ENCODE results near the gene BBS9. TPM values are rescaled to one million over a fixed set of nuclear protein-coding genes. Genes with fewer than 3 reads are reported as not detected.
A peak's percentile ranks its signal among the peaks of the same experiment; 100 is the strongest.

Gene BBS9
- total and polyA plus RNA-seq, 3 donors from 2014 or later: 39.3 to 55.7 (median 53.3) TPM

DNA sequence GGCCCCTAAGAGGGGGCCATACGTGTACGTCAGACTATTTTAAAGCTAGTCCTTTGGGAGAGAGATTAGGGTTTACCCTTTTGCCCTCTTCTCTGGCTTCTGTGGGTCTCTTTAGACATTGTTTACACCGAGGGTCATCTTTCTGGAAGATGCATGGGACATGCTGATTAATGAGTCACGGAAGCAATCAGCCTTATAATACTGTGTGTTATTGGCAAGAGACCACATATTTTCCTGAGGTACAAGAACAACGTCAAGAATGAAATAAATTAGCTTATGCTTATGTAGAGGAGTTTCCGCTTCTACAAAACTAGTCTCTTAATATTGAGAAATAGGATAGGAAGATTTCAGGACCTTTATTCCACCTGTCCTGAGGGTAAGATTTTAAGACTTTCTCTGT lies 327.7 kb downstream of the BBS9 start:
- H3K36me3 ChIP-seq (ENCODE audit: low read depth, missing control alignments): no peaks in the 10 kb centered on the region
- 75 to 76% methylated on average over 6 of the region's 6 CpGs for WGBS, 2 donors
- no peaks in the 10 kb centered on the region for H3K4me1 ChIP-seq
- H3K27me3 ChIP-seq: no peaks in the 10 kb centered on the region
- DNase-seq: no peak
- TF ChIP-seq CTCF (IDR thresholded peaks at IDR 0.05) (no peak), POLR2A (IDR thresholded peaks at IDR 0.05) (no peak)
- H3K27ac ChIP-seq: no peak overlapping the region
- H3K4me3 ChIP-seq: no peak overlapping the region
- intact Hi-C loops (cut with DNase I; ENCODE audit: low total_unique reads): no loop called here
- H3K9me3 ChIP-seq: no peaks in the 10 kb centered on the region

GRCh38 chr7:33458581-33458980 lies 329.2 kb downstream of the BBS9 start:
- DNase-seq: no peak
- WGBS, 2 donors: 88% methylated on average over 1 of the region's 1 CpG
- Histone ChIP-seq H3K4me1 (no peaks in the 10 kb centered on the region), H3K36me3 (ENCODE audit: low read depth, missing control alignments) (no peaks in the 10 kb centered on the region), H3K27me3 (no peaks in the 10 kb centered on the region), H3K27ac (no peak overlapping the region), H3K4me3 (no peak overlapping the region), H3K9me3 (no peaks in the 10 kb centered on the region)
- TF ChIP-seq CTCF (IDR thresholded peaks at IDR 0.05): no peak
- no peak for TF ChIP-seq POLR2A (IDR thresholded peaks at IDR 0.05)
- intact Hi-C loops (cut with DNase I; ENCODE audit: low total_unique reads): no loop called here

DNA sequence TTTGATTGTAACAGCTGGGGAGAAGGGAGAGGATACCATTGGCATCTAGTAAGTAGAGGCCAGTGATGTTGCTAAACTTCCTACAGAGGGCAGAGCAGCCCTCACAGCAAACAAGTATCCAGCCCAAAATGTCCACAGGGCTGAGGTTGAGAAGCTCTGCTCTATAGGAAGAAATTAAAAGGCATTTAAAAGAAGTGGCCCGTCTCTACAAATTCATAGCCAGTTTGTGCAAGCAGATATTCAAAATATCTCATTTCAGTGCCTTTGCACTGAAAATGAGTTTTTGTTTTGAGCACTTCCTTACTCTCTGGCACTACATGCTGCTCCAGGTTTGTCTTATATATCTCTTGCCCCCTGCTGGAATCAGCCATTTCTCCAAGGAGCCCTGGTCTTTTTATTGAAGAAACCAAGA lies 330.0 kb downstream of the BBS9 start:
- 85 to 88% methylated on average over 1 of the region's 1 CpG for WGBS, 2 donors

DNA sequence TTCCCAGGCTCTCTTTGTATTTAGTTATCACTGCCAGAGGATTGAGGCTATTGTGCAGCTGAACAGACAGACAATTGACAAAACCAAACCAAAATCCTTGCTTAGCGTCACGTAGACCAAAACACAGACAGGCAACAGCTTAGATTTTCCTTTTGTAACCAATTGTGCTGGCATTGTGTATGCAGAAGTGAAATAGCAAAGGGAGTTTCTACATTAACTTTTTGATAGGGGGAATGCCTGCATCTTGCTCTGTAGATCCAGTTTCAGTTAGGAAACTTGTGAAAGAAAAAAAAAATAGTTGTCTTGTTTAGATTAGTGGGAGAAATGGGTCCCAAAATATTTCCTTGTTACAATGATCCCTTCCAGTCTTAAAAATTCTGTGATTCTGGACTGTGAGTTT lies 333.8 kb downstream of the BBS9 start:
- no peak for DNase-seq
- Histone ChIP-seq H3K4me3 (no peak overlapping the region), H3K4me1 (no peaks in the 10 kb centered on the region), H3K36me3 (ENCODE audit: low read depth, missing control alignments) (no peaks in the 10 kb centered on the region), H3K27ac (no peak overlapping the region), H3K9me3 (no peaks in the 10 kb centered on the region), H3K27me3 (no peaks in the 10 kb centered on the region)
- TF ChIP-seq CTCF (IDR thresholded peaks at IDR 0.05) (no peak), POLR2A (IDR thresholded peaks at IDR 0.05) (no peak)
- WGBS, 2 donors: 73 to 89% methylated on average over 2 of the region's 2 CpGs
- intact Hi-C loops (cut with DNase I; ENCODE audit: low total_unique reads): no loop called here

More for the DNA sequence above, 330.0 kb downstream of the BBS9 start:
- Histone ChIP-seq H3K4me1 (no peaks in the 10 kb centered on the region), H3K9me3 (no peaks in the 10 kb centered on the region), H3K27me3 (no peaks in the 10 kb centered on the region), H3K4me3 (no peak overlapping the region), H3K36me3 (ENCODE audit: low read depth, missing control alignments) (no peaks in the 10 kb centered on the region), H3K27ac (no peak overlapping the region)
- DNase-seq: peak; percentile 33
- TF ChIP-seq CTCF (IDR thresholded peaks at IDR 0.05): no peak
- TF ChIP-seq POLR2A (IDR thresholded peaks at IDR 0.05): no peak
- intact Hi-C loops (cut with DNase I; ENCODE audit: low total_unique reads): no loop called here

DNA sequence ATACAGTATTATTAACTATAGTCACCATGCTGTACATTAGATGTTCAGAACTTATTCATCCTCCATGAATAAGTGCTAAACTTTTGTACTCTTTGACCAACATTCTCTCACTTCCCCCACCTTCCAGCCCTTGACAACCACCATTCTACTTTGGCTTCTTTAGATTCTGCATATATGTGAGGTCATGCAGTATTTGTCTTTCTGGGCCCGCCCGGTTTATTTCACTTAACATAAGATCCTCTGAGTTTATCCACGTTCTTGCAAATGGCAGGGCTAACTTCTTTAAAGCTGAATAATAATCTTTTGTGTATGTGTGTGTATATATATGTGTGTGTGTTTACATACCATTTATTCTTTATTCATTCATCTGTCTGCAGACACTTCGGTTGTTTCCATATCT lies 336.8 kb downstream of the BBS9 start:
- 71 to 93% methylated on average over 4 of the region's 4 CpGs for WGBS, 2 donors
- no peak for DNase-seq
- Histone ChIP-seq H3K36me3 (ENCODE audit: low read depth, missing control alignments) (no peaks in the 10 kb centered on the region), H3K9me3 (no peaks in the 10 kb centered on the region), H3K27ac (no peak overlapping the region), H3K4me3 (no peak overlapping the region), H3K27me3 (no peaks in the 10 kb centered on the region), H3K4me1 (no peaks in the 10 kb centered on the region)
- intact Hi-C loops (cut with DNase I; ENCODE audit: low total_unique reads): no loop called here
- TF ChIP-seq POLR2A (IDR thresholded peaks at IDR 0.05) (no peak), CTCF (IDR thresholded peaks at IDR 0.05) (no peak)

All from testis (tissue), 3 donors.